KG1 (cell line): ENCODE measurements around the gene KLHL11.

Experiments
- DNase-seq: peaks from one replicate; lab custom pipeline; 2025; lab: John Stamatoyannopoulos, UW

The KLHL11 gene, protein sequence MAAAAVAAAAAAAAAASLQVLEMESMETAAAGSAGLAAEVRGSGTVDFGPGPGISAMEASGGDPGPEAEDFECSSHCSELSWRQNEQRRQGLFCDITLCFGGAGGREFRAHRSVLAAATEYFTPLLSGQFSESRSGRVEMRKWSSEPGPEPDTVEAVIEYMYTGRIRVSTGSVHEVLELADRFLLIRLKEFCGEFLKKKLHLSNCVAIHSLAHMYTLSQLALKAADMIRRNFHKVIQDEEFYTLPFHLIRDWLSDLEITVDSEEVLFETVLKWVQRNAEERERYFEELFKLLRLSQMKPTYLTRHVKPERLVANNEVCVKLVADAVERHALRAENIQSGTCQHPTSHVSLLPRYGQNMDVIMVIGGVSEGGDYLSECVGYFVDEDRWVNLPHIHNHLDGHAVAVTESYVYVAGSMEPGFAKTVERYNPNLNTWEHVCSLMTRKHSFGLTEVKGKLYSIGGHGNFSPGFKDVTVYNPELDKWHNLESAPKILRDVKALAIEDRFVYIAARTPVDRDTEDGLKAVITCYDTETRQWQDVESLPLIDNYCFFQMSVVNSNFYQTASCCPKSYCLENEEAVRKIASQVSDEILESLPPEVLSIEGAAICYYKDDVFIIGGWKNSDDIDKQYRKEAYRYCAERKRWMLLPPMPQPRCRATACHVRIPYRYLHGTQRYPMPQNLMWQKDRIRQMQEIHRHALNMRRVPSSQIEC

GRCh38 chr17:41864836-41865595, at the start of gene KLHL11:
Gene KLHL11 (minus strand): TSS chr17:41865423. CDS start chr17:41865370, 53 bp downstream.
- DNase-seq = peak; percentile 71

- no peak for DNase-seq
Measured at GRCh38 chr17:41915020-41915419, 49.8 kb upstream of the KLHL11 start.

- DNase-seq = no peak
Measured at GRCh38 chr17:41914358-41914766, 49.1 kb upstream of the KLHL11 start.

- DNase-seq = no peak
Measured at GRCh38 chr17:41913798-41914197, 48.6 kb upstream of the KLHL11 start.

- no peak for DNase-seq
Measured at GRCh38 chr17:41912925-41913324, 47.7 kb upstream of the KLHL11 start.

- no peak for DNase-seq
Measured at GRCh38 chr17:41910701-41911391, 45.6 kb upstream of the KLHL11 start.

- no peak for DNase-seq
Measured at GRCh38 chr17:41909088-41909487, 43.9 kb upstream of the KLHL11 start.

GRCh38 chr17:41907633-41908539, 42.7 kb upstream of the KLHL11 start:
- DNase-seq = no peak

- DNase-seq = no peak
Measured at GRCh38 chr17:41907185-41907556, 41.9 kb upstream of the KLHL11 start.

- DNase-seq = no peak
Measured at GRCh38 chr17:41906465-41907184, 41.4 kb upstream of the KLHL11 start.

GRCh38 chr17:41905172-41905571, 39.9 kb upstream of the KLHL11 start:
- DNase-seq = no peak

DNA sequence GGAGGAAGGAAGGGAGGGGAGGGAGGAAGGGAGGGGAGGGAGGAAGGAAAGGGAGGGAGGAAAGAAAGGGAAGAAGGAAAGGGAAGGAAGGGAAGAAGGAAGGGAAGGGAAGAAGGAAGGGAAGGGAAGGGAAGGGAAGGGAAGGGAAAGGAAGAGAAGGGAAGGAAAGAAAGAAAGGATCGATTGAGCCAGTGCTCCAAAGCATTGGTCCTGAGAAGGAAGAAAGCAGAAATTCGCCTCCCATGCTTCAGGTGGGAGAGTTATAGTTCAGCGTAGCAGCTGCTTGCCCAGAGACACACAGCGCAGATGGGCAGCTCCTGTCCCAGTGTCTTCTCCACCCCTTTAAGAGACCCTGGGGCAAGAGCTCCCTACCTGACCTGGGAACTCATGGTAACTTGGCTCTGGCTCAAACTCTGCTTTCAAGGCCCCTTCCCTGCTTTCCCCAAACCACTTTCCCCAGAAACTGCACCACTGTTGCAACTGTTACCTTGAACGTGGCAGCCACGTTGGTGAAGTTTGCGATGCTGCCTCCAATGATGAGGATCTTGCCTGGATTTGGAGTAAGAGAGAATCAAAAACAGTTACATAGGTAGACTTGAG, 39.1 kb upstream of the KLHL11 start:
- DNase-seq = no peak

GRCh38 chr17:41901646-41902045, 36.4 kb upstream of the KLHL11 start:
- DNase-seq = no peak

- no peak for DNase-seq
Measured at GRCh38 chr17:41896726-41897125, 31.5 kb upstream of the KLHL11 start.

DNA sequence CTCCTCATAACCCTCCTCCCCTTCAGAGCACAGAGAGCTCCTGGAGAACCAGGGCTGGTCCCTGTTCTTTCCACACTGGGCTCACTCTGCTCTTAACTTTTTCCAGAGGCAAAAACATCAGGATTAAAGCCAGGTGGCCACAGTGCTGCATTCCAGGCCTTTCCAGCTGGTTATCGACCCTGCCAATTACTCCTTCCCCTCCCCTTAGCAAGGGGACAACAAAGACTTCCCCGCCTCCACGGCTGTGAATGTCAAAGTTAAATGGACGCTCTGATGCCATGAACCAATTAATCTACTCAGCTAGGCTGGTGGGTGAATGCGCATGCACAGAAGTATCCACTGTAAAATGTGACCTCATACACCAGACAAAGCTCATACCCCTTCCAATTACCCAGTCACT, 30.4 kb upstream of the KLHL11 start:
- DNase-seq = no peak

DNA sequence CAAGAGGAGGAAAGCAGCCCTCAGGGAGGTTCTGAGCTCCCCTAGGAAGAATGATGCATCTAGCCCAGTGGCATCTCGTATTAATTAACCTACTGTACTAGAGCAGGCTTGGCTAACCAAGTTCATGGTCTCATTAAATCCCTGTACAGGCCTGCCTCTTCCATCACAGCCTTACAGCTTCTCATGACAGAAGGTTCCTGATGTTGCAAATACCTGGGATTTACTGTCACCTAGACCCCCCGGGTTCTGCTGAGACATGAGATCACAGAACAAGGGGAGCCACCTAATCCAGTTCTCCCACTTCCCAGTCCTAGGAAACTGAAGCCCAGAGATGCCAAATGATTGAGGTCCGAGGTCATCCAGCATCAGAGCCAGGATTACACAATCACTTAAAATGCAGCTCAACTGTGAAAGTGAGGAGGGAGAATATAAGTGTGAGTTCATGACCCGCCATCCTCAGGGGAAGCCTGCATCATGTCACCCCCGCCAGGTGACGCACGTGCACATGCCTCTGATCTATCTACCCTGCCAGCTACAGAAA, 29.6 kb upstream of the KLHL11 start:
- DNase-seq = no peak

DNA sequence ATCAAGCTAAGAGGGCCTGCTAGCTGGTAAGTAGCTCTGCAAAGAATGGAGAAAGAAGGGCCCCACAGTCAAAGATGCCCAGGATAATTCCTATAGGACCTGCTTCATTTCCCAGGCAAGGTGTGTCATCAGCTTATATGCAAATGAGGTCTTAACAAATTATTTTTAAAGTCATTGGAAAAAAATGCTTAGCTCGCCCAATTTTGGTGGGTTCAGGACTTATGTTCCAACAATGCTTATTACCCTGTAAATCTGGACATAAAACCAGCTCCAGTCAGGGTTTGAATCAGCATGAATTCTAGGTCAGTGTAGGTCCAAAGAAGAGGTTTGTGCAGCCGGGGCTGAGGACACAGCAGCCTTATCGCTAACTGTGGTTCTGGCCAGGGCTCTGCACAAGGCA, 28.2 kb upstream of the KLHL11 start:
- no peak for DNase-seq

DNA sequence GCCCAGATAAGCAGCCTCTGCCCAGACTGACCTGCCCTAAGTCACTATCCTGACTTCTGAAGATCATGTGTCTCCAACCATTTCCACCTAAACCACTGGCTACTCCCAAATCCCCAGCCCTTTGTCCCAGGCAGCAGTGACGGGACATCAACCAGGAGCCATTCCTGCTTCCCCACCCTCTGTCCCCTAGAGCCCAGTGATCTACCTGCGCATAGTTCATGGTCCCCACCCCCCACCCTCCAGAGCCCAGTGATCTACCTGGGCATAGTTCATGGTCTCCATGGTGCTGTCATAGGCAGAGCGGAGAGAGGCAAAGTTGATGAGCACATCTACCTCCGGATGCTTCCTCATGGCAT, 26.8 kb upstream of the KLHL11 start:
- DNase-seq = no peak

GRCh38 chr17:41891135-41892020, 26.2 kb upstream of the KLHL11 start:
- DNase-seq = no peak
